HFF-Myc (cell line): Measurements from ENCODE around the gene HNRNPD.
"Not testable (repeated sequence)": the region's sequence is repeated elsewhere in the genome, so short reads cannot be mapped to it uniquely, and the experiment has no call there.

Experiments
- DNase-seq: peaks from one replicate; pipeline ENCODE4 v3.0.0-alpha.2; 2011; ENCODE audit warnings: low read depth; ENCODE audit errors: extremely low read depth
- H3K4me3 ChIP-seq: replicated peaks from 2 replicates; pipeline ENCODE4 v1.5.1; 2011; ENCODE audit warnings: low read depth, mild to moderate bottlenecking, control low read depth, low read length
- TF ChIP-seq, protein P1 (sequence below): IDR thresholded peaks from 2 replicates; pipeline ENCODE4 v1.5.1; 2012; ENCODE audit warnings: mild to moderate bottlenecking, low read depth, low read length, control low read depth; ENCODE audit errors: missing control alignments

The HNRNPD gene

DNA sequence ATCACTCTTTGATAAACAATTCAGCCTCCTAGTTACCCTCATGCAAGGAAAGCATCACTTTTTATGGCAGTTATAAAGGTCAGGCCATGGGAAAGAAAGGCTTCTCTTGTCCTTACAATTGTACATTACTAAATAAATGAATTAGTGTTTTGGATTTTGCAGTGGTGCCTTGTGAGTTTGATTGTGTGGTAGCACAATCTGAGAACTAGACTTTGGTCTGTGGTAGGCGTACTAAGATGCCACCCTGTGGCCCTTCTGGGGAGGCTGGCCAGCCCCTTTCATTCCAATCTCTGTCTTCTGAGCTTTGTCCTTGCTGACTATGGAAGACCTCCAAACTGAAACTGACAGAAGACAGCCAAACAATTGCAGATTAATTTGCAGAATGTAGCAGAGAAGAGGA is 14.6 kb upstream of the HNRNPD start:
- DNase-seq = no peak
- TF ChIP-seq, protein P1, sequence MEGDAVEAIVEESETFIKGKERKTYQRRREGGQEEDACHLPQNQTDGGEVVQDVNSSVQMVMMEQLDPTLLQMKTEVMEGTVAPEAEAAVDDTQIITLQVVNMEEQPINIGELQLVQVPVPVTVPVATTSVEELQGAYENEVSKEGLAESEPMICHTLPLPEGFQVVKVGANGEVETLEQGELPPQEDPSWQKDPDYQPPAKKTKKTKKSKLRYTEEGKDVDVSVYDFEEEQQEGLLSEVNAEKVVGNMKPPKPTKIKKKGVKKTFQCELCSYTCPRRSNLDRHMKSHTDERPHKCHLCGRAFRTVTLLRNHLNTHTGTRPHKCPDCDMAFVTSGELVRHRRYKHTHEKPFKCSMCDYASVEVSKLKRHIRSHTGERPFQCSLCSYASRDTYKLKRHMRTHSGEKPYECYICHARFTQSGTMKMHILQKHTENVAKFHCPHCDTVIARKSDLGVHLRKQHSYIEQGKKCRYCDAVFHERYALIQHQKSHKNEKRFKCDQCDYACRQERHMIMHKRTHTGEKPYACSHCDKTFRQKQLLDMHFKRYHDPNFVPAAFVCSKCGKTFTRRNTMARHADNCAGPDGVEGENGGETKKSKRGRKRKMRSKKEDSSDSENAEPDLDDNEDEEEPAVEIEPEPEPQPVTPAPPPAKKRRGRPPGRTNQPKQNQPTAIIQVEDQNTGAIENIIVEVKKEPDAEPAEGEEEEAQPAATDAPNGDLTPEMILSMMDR = peak; percentile 5
- no peak overlapping the region for H3K4me3 ChIP-seq

DNA sequence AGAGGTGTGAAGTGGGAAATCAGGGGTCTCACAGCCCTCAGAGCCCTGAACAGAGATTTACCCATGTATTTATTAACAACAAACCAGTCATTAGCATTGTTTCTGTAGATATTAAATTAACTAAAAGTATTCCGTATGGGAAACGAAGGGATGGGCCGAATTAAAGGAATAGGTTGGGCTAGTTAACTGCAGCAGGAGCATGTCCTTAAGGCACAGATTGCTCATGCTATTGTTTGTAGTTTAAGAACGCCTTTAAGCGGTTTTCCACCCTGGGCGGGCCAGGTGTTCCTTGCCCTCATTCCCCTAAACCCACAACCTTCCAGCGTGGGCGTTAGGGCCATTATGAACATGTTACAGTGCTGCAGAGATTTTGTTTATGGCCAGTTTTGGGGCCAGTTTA is 12.5 kb upstream of the HNRNPD start:
- H3K4me3 ChIP-seq, DNase-seq: not testable (repeated sequence)

DNA sequence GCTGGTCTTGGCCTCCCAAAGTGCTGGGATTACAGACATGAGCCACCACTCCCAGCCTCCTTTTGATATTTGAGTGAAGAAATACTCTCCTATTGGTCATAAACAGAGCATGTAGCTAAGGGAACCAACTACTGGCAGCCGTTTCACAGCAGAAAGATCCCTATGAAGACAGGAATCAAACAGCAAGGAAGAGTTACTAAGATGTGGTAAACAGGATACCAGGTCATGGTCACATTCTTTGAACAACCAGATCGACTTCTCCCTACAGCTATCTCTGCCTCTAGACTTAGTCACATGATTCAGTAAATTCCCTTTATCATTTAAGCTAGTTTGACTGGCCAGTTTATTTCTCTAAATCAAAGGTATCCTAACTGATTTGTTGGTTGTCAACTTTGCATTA is 9.0 kb upstream of the HNRNPD start:
- DNase-seq = no peak
- no peak overlapping the region for H3K4me3 ChIP-seq
- TF ChIP-seq, protein P1 = no peak

DNA sequence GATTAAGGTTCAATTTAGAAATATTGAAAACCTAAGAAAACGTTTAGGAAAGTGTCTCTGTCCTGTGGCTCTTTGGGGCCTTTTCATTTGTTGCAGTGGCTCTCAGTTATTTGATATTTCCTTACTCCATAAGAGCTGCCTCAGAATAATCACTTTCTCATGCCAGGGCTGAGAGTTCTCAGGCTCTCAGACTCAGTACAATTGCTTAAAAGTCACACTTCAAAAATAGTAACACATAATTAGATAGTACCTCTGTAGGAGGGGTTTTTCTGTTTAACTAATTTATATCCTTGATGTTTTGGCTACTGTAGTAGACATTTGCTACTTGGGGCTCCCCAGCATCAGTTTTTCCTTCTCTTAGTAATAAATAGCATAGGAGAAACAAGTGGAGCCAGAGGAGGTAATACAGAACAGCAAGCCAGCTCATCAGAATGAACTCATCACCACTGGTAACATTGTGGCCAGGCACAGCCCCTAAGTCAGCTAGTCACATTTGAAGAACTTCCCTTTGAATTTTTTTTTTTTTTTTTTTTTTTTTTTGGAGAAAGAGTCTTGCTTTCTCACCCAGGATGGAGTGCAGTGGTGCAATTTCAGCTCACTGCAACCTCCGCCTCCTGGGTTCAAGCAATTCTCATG is 8.0 kb upstream of the HNRNPD start:
- no peak for DNase-seq
- TF ChIP-seq, protein P1 = no peak

DNA sequence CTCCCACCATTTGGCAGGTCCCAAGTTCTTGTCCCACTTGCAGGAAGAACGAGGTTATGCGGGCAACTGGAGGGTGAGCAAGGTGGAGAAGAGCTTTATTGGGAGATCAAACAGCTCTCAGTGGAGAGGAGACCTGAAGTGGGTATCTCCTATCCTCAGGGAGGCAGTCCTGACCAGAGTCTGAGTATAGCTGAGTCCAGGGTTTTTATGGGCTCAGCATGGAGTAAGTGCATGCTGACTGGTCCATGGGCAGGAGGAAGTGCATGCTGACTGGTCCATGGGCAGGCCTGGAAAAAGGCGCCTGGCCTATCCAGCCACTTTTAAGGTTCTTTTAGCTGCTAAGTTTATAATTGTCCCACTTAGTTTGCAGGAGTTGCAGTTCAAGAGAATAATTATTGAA is 7.4 kb upstream of the HNRNPD start:
- TF ChIP-seq, protein P1 = no peak
- DNase-seq = no peak
- no peak overlapping the region for H3K4me3 ChIP-seq

More for the DNA sequence above, 8.0 kb upstream of the HNRNPD start:
- H3K4me3 ChIP-seq = no peak overlapping the region

DNA sequence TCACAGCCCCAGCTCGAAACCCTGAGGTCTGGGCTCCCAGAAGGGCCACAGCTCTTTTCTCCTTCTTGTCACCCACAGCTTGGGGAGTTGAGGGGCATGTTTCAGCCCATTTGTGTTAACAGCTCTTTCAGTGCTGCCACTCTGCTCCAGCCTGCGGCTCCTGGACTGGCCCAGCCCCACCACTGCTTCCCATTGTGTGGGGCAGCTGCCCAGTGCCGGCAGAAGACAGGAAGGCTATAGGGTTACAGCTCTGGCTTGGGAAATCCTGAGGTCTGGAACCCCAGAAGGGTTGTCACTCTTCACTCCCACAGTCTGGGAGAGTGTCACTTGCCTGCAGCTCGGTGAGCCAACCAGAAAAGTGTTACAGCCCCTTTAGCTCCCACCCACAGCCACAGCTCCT is 7.0 kb upstream of the HNRNPD start:
- H3K4me3 ChIP-seq = no peak overlapping the region
- DNase-seq = no peak
- TF ChIP-seq, protein P1 = no peak

DNA sequence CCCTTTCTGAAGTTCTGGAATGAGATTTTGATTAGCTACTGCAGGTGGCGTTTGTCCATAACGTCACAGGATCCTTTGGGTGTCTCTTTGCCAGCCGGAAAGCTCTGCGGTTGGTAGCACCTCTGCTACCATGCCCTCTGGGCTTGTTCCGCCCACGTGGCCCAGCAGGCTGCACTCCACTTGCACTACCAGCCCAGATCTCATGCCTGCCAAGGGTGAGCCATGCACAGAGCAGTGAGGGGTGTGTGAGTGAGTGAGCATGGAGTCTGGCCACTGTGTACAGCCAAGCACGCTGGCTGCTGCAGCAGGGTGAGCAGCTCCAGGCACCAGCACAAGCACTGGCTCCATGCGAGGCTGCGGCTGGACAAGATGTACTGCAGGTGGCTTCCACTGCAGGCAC is 6.6 kb upstream of the HNRNPD start:
- TF ChIP-seq, protein P1 = no peak
- H3K4me3 ChIP-seq = no peak overlapping the region
- no peak for DNase-seq
